Endothelial cell (in vitro differentiated cells): ENCODE measurements around the gene RPUSD2. TPM values are rescaled to one million over a fixed set of nuclear protein-coding genes. Genes with fewer than 3 reads are reported as not detected.

Experiments used
- DNase-seq: peaks from one replicate; pipeline ENCODE4 v3.0.0; 2021; ENCODE audit warnings: low spot score
- H3K27ac Mint-ChIP-seq: one replicate; pipeline ENCODE4 v1.8.0; 2021; ENCODE audit warnings: mixed read lengths, inconsistent platforms; ENCODE audit not compliant: unreplicated experiment
- H3K27me3 Mint-ChIP-seq: one replicate; pipeline ENCODE4 v1.8.0; 2021; ENCODE audit warnings: mild to moderate bottlenecking, moderate library complexity, mixed read lengths, inconsistent platforms; ENCODE audit not compliant: unreplicated experiment
- H3K36me3 Mint-ChIP-seq: one replicate; pipeline ENCODE4 v1.8.0; 2021; ENCODE audit warnings: mild to moderate bottlenecking, low read depth, mixed read lengths, inconsistent platforms; ENCODE audit not compliant: unreplicated experiment
- H3K4me1 Mint-ChIP-seq: one replicate; pipeline ENCODE4 v1.8.0; 2021; ENCODE audit warnings: mild to moderate bottlenecking, mixed read lengths, inconsistent platforms; ENCODE audit not compliant: unreplicated experiment
- H3K4me3 Mint-ChIP-seq: one replicate; pipeline ENCODE4 v1.8.0; 2021; ENCODE audit warnings: mild to moderate bottlenecking, mixed read lengths, inconsistent platforms; ENCODE audit not compliant: unreplicated experiment
- H3K9me3 Mint-ChIP-seq: one replicate; pipeline ENCODE4 v1.8.0; 2021; ENCODE audit warnings: mixed read lengths, inconsistent platforms; ENCODE audit not compliant: unreplicated experiment
- long read RNA-seq: library from polyadenylated mRNA; unstranded; transcript quantifications from one replicate; pipeline ENCODE4 v2.0.0, GENCODE V29; 2020; ENCODE audit not compliant: unreplicated experiment
- total RNA-seq: library from RNA; stranded (reverse); fragmentation: NEBNext Ultra II Directional; extraction: Animal tissue kit (Norgen Biotek cat#: 25700); gene quantifications from one replicate; pipeline ENCODE4 v1.2.1, GENCODE V29; 2021; ENCODE audit not compliant: unreplicated experiment
- TF ChIP-seq, protein P1 (sequence below): fragments of 200-600 bp; sonication (generic); IDR thresholded peaks from one replicate; pipeline ENCODE4 v1.5.0; 2021; ENCODE audit warnings: antibody characterized with exemption; ENCODE audit not compliant: unreplicated experiment

Gene RPUSD2, protein sequence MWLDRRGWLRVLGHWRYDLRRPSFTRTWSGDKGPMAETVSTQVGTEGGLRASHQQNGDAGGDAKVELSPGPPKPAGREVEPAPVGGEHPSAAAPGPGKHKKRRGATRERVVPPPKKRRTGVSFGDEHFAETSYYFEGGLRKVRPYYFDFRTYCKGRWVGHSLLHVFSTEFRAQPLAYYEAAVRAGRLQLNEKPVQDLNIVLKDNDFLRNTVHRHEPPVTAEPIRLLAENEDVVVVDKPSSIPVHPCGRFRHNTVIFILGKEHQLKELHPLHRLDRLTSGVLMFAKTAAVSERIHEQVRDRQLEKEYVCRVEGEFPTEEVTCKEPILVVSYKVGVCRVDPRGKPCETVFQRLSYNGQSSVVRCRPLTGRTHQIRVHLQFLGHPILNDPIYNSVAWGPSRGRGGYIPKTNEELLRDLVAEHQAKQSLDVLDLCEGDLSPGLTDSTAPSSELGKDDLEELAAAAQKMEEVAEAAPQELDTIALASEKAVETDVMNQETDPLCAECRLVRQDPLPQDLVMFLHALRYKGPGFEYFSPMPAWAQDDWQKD
- 11.5 TPM for total RNA-seq
- long read RNA-seq, transcript RPUSD2-201 (3 exons, 2,358 nt) = major isoform, 14 of 15 reads
- long read RNA-seq, partial matches to known transcripts = 0 of 15 reads
- long read RNA-seq, other reads (novel, unspliced or antisense) = 0 of 15 reads

DNA sequence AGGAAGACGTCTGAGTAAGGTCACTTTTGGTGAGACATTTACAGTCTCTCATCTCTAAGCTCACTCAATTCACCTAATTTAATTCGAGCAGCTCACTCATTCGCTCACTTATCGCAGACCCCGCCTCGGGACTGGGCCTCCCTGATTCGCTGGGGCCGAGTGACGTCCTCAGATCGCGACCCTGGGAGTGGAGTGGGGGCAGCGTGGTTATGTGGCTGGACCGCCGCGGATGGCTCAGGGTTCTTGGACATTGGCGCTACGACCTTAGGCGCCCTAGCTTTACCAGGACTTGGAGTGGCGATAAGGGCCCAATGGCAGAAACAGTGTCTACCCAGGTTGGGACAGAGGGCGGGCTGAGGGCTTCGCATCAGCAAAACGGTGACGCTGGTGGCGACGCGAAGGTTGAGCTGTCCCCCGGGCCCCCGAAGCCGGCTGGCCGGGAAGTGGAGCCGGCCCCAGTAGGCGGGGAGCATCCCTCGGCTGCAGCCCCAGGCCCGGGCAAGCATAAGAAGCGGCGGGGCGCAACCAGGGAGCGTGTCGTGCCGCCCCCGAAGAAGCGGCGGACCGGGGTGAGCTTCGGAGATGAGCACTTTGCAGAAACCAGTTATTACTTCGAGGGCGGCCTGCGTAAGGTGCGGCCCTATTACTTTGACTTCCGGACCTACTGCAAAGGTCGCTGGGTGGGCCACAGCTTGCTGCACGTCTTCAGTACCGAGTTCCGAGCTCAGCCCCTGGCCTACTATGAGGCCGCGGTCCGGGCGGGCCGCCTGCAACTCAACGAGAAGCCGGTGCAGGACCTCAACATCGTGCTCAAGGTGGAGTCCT, at the start of gene RPUSD2:
RPUSD2 (plus strand) TSS at position 171 of the 825 bp plus-strand sequence; CDS start at position 210, 39 bp downstream.
- Mint-ChIP-seq H3K4me3 (peak within 1 kb of the TSS; percentile 97), H3K36me3 (peaks cover 5% of the 10 kb centered on the region), H3K9me3 (no peaks in the 10 kb centered on the region), H3K4me1 (peaks cover 17% of the 10 kb centered on the region), H3K27me3 (peaks cover 4% of the 10 kb centered on the region), H3K27ac (peak within 1 kb of the TSS; percentile 82)
- TF ChIP-seq, protein P1, sequence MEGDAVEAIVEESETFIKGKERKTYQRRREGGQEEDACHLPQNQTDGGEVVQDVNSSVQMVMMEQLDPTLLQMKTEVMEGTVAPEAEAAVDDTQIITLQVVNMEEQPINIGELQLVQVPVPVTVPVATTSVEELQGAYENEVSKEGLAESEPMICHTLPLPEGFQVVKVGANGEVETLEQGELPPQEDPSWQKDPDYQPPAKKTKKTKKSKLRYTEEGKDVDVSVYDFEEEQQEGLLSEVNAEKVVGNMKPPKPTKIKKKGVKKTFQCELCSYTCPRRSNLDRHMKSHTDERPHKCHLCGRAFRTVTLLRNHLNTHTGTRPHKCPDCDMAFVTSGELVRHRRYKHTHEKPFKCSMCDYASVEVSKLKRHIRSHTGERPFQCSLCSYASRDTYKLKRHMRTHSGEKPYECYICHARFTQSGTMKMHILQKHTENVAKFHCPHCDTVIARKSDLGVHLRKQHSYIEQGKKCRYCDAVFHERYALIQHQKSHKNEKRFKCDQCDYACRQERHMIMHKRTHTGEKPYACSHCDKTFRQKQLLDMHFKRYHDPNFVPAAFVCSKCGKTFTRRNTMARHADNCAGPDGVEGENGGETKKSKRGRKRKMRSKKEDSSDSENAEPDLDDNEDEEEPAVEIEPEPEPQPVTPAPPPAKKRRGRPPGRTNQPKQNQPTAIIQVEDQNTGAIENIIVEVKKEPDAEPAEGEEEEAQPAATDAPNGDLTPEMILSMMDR = no peak
- peak; percentile 92 for DNase-seq

DNA sequence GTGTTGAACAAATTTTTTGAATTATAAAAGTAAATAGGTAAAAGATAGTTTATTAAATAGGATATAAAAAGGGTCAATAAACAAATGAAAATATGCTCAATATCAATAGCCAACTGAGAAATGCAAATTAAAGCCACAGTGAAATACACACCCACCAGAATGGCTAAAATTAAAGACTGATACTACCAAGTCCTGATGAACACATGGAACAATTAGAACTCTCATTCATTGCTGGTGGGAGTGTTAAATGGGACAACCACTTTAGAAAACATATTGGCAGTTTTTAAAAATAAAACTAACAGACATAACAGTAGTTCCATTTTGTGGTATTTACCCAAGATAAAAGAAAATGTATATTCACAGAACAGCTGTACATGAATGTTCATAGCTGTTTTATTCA, 45.5 kb upstream of the RPUSD2 start:
- H3K36me3 Mint-ChIP-seq = no peaks in the 10 kb centered on the region
- H3K4me3 Mint-ChIP-seq = no peak overlapping the region
- TF ChIP-seq, protein P1 = no peak
- H3K27me3 Mint-ChIP-seq = peaks cover 5% of the 10 kb centered on the region
- H3K4me1 Mint-ChIP-seq = peaks cover 4% of the 10 kb centered on the region
- no peak for DNase-seq
- H3K27ac Mint-ChIP-seq = no peak overlapping the region
- no peaks in the 10 kb centered on the region for H3K9me3 Mint-ChIP-seq

DNA sequence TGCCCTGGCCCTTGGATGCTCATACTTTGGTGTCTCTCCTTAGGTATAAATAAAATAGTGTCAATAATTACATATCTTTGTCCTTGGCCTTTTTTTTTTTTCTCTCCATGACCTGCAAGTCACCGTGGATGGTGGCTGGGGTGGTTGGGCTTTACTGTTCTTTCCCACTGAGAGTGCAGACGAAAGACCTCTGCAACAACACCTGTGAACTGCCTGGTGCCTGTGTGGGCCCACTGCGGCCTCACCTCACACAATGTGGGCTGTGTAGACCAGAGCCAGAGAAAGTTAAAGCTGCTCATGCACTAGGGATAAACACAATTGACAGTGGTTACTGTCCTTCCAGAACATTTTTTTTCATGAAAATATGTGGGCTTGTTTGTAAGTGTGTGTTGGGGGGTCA, 43.2 kb upstream of the RPUSD2 start:
- DNase-seq = no peak
- H3K27ac Mint-ChIP-seq = no peak overlapping the region
- TF ChIP-seq, protein P1 = no peak
- H3K27me3 Mint-ChIP-seq = peaks cover 5% of the 10 kb centered on the region
- H3K36me3 Mint-ChIP-seq = no peaks in the 10 kb centered on the region
- no peak overlapping the region for H3K4me3 Mint-ChIP-seq
- no peaks in the 10 kb centered on the region for H3K9me3 Mint-ChIP-seq
- H3K4me1 Mint-ChIP-seq = no peaks in the 10 kb centered on the region

DNA sequence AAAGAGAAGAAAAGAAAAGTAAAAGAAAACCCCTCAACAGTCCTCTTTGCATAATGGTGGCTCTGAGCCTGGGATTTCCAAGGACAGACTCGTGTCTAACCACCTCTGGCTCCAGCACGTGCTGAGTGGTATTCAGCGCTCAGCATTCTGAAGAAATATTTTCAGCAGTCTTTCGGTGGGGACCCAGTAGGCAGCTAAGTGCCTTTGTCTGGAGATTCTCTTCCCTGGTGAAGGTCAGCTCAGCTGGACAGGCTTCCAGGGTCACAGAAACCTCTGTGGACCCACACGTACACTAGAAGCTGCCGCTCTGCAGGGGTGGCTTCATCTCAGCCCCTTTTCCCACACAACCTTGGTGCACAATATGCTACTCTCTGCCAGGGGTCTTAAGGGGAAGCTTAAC, 40.3 kb upstream of the RPUSD2 start:
- Mint-ChIP-seq H3K27ac (no peak overlapping the region), H3K36me3 (no peaks in the 10 kb centered on the region), H3K9me3 (no peaks in the 10 kb centered on the region), H3K4me1 (no peaks in the 10 kb centered on the region), H3K27me3 (peaks cover 5% of the 10 kb centered on the region), H3K4me3 (no peak overlapping the region)
- no peak for DNase-seq
- TF ChIP-seq, protein P1 = no peak
